ENCODE results near the gene ANGPTL8. TPM values are rescaled to one million over a fixed set of nuclear protein-coding genes. Genes with fewer than 3 reads are reported as not detected.

ANGPTL8 gene
- total RNA-seq, 1 donor from 2014 or later: not detected

DNA sequence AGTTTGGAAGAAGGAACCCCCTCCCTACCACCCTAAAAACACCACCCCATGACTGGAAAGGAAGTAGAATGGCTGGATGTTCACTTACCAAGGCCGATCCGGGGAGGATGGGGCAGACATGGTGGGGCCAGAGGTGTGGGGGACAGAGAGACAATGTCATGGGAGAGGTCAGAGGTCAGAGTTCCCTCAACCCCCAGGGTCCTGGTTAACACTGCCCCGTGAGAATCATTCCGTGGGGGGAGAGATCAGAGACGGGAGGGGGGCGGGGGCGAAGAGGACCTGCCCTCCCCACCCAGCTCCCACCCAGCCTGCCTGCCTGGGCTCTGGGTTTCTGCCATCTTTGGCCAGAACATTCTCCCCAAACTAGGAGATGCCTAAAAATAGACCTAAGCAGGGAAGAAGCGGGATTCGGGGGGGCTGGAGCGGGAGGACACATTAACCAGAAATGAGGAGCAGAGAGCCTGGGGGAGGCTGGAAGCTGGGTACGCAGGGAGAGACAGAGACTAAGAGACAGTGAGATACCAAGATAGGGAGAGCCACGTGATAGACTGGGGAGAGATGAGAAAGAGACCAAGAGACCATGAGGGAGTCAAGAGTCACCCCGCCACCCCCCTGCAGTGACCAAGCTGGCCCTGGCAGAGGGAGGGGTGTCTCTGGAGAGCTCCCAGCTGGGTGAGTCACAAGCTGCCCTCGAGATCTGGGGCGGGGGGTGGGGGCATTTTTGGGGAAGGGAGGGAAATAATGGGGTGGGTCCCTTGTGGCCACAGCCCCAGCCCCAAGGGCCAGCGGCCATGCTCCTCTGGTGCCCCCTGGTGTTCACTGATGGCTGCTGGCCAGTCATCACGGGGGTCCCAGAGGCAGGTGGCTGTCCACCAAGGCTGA lies 36.0 kb upstream of the ANGPTL8 start:
- intact Hi-C loops (cut with micrococcal nuclease): loop anchor here (1.0 to 10.0 kb wide), 2 partner anchors 167 to 259 kb away; no protein-coding TSS in a partner anchor

DNA sequence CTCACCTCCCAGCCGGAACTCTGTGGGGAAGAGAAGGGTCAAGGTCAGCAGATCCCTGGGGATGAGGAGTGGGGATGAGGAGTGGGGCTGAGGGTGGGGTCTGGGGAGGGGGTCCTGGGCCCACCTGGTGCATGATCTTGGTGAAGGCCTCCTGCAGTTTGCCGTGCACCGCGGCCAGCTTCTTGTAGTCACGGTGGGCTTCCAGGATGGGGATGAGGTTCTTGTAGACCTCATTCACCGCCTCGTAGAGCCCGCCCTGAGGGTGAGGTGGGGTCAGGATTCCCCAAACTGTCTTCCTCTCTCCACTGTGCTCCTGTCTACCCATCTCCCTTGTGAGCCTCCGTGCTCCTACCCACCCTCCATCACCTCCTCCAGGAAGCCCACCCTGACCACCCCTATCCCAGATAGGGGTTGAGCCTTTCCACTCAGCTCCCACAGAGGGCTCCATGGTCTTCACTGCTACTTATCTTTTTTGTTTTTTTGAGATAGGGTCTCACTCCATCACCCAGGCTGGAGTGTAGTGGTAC lies 35.3 kb upstream of the ANGPTL8 start:
- intact Hi-C loops (cut with micrococcal nuclease): loop anchor here (1.0 to 10.0 kb wide), 2 partner anchors 168 to 259 kb away; no protein-coding TSS in a partner anchor

GRCh38 chr19:11204943-11205349 lies 34.5 kb upstream of the ANGPTL8 start:
- intact Hi-C loops (cut with micrococcal nuclease): loop anchor here (1.0 to 10.0 kb wide), 2 partner anchors 169 to 260 kb away; no protein-coding TSS in a partner anchor

- intact Hi-C loops (cut with micrococcal nuclease): loop anchor here (10.0 kb wide), 1 partner anchor 261 kb away; no protein-coding TSS in a partner anchor
These were observed 33.4 kb upstream of the ANGPTL8 start for GRCh38 chr19:11205939-11206570.

- intact Hi-C loops (cut with micrococcal nuclease): loop anchor here (10.0 kb wide), 1 partner anchor 264 kb away; no protein-coding TSS in a partner anchor
These were observed 30.6 kb upstream of the ANGPTL8 start for GRCh38 chr19:11208561-11209471.

DNA sequence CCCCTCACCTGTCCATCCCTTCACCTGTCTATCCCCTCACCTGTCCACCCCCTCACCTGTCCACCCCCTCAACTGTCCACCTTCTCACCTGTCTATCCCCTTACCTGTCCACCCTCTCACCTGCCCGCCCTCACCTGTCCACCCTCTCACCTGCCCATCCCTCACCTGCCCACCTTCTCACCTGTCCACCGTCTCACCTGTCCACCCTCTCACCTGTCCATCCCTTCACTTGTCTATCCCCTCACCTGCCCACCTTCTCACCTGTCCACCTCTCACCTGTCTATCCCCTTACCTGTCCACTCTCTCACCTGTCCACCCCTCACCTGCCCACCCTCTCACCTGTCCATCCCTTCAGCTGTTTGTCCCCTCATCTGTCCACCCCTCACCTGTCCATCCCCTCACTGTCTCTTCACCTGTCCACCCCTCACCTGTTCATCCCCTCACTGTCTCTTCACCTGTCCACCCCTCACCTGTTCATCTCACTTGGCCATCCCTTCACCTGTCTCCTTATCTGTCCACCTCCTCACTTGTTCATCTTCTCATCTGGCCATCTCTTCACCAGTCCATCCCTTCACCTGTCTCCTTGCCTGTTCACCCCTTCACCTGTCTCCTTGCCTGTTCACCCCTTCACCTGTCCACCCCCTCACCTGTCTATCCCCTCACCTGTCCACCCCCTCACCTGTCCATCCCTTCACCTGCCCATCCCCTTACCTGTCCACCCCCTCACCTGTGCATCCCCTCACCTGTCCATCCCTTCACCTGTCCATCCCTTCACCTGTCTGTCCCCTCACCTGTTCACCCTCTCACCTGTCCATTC lies 29.4 kb upstream of the ANGPTL8 start:
- intact Hi-C loops (cut with micrococcal nuclease): loop anchor here (10.0 kb wide), 1 partner anchor 265 kb away; no protein-coding TSS in a partner anchor

DNA sequence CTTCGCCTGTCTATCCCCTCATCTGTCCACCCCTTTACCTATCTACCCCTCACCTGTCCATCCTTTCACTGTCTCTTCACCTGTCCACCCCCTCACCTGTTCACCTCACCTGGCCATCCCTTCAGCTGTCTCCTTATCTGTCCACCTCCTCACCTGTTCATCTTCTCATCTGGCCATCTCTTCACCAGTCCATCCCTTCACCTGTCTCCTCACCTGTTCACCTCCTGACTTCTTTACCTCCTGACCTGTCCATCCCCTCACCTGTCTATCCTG lies 28.8 kb upstream of the ANGPTL8 start:
- intact Hi-C loops (cut with micrococcal nuclease): no loop called here

- intact Hi-C loops (cut with micrococcal nuclease): no loop called here
These were observed 25.0 kb upstream of the ANGPTL8 start for GRCh38 chr19:11214387-11214786.

- intact Hi-C loops (cut with micrococcal nuclease): no loop called here
These were observed 18.3 kb upstream of the ANGPTL8 start for GRCh38 chr19:11221082-11221598.

DNA sequence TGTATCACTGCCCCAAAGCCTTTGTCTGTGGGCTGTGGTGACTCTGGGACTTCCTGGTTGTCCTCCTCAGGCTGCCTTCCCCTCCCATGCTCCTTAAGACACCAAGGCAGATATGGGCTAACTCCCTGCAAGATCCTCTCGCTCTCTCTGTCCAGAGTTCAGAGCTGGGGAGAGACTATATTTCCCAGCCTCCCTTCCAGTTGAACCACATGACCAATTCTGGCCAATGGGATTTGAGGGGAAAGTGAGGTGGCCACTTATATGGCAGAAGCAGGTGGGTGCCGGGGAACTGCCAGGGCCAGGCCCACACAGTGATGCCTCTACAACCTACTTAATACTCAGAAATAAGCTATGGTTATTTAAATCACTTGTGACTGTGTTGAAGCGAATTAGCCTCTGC lies 16.2 kb upstream of the ANGPTL8 start:
- intact Hi-C loops (cut with micrococcal nuclease): no loop called here

DNA sequence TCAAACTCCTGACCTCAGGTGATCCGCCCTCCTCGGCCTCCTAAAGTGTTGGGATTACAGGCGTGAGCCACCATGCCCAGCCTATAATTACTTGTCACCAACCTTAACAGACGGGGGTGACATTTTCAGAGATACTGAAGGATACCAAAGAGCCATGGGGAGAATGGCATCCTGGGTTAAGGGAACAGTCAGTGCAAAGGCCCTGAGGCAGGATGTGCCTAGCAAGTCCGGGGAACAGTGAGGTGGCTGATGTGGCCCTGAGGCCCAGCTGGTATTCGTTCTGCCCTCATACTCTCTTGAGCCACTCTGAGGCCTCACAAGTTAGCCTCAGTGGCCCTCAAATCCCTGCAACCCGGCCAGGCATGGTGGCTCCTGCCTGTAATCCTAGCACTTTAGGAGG lies 15.0 kb upstream of the ANGPTL8 start:
- intact Hi-C loops (cut with micrococcal nuclease): no loop called here

DNA sequence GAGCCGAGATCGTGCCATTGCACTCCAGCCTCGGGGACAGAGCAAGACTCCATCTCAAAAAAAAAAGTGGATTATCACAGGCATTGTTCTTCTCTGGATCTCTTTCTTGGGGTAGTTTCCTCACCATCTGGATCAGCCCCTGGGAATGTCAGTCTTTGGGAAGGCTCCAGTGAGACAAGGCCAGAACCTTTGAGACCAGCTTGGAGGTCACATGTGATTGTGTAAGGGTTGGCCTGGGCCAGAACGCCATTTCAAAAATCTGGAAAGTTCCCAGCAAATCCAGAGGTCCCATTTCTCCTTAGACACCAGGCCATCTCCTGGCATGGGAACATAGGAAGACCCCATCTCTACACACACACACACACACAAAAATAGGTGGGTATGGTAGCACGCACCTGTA lies 14.2 kb upstream of the ANGPTL8 start:
- intact Hi-C loops (cut with micrococcal nuclease): no loop called here

DNA sequence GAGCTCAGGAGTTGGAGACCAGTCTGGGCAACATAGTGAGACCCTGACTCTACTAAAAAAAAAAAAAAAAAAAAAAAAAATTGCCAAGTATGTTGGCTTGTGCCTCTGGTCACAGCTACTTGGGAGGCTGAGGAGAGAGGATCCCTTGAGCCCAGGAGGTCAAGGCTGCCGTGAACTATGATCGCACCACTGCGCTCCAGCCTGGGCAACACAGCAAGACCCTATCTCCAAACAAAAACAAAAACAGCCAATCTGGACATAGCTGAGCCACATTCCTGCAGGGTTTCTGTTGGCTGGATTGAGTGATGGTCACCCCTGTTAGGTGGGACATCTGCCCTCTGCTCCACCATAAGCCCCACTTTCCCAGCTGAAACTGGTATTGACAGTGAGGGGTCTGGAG lies 13.6 kb upstream of the ANGPTL8 start:
- intact Hi-C loops (cut with micrococcal nuclease): no loop called here

DNA sequence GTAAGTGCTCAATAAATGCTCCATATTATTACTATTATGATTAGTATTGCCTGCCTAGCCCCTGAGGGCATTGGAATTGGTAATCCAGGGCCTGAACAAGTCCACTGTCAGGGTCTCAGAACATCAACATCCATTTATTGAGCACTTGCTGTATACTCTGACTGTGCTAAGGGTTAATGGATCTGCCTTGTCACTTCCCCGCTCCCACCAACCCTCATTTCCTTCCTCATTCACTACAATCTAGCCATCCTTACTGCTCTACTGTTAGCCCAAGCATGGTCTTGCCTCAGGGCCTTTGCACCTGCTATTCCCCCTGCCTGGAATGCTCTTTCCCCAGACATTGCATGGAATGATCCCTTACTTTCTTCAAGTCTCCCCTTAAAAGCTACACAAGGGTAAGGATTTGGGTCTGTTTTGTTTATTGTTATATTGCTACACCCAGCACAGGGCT lies 12.7 kb upstream of the ANGPTL8 start:
- intact Hi-C loops (cut with micrococcal nuclease): no loop called here

GRCh38 chr19:11227195-11227886 lies 12.1 kb upstream of the ANGPTL8 start:
- intact Hi-C loops (cut with micrococcal nuclease): no loop called here

- intact Hi-C loops (cut with micrococcal nuclease): no loop called here
These were observed 8.6 kb upstream of the ANGPTL8 start for GRCh38 chr19:11230621-11231386.

DNA sequence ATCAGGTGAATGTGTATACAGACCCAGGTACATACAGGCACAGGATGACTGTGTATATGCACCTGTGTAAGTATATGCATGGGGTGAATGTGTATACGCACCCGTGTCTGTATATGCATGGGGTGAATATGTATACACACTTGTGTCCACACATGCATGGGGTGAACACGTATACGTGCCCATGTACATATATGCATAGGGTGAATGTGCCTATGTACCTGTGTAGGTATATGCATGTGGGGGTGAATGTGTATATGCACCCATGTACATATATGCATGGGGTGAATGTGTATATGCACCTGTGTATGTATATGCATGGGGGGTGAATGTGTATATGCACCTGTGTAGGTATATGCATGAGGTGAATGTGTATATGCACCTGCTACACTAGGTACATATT lies 6.9 kb upstream of the ANGPTL8 start:
- intact Hi-C loops (cut with micrococcal nuclease): no loop called here

- intact Hi-C loops (cut with micrococcal nuclease): no loop called here
These were observed 6.3 kb upstream of the ANGPTL8 start for GRCh38 chr19:11233073-11233472.

All from T-helper 2 cell treated with Interferon-gamma antibody and Interleukin-4, amounts not matched to agents 100 ng/mL and 5 ng/mL, for 36 hours (primary cell).